Measurements from ENCODE around the gene PPAT. TPM values are rescaled to one million over a fixed set of nuclear protein-coding genes. Genes with fewer than 3 reads are reported as not detected.

PPAT gene
- total RNA-seq, 1 experiment from 2014 or later = 35.9 TPM

GRCh38 chr4:56360071-56360470 lies 75.3 kb downstream of the PPAT start:
- CTCF ChIA-PET = no interaction called here
- Histone ChIP-seq H3K4me2 (ENCODE audit: low read length) (no peak overlapping the region), H3K36me3 (ENCODE audit: low read depth, low read length) (no peaks in the 10 kb centered on the region), H3K79me2 (ENCODE audit: low read length) (no peaks in the 10 kb centered on the region), H4K20me1 (ENCODE audit: low read length) (no peaks in the 10 kb centered on the region), H3K4me1 (ENCODE audit: insufficient read depth, low read length) (no peaks in the 10 kb centered on the region), H3K9ac (ENCODE audit: low read length) (no peak overlapping the region), H3K4me3 (ENCODE audit: low read length) (no peak overlapping the region), H3K9me3 (ENCODE audit: low read length) (no peaks in the 10 kb centered on the region), H2AFZ (ENCODE audit: low read length) (no peak overlapping the region), H3K27me3 (ENCODE audit: low read length) (no peaks in the 10 kb centered on the region), H3F3A (ENCODE audit: low read length, unreplicated experiment) (no peaks in the 10 kb centered on the region), H3K9me2 (replicated peaks; ENCODE audit: low read length) (no peaks in the 10 kb centered on the region), H3K27ac (ENCODE audit: low read length) (no peak overlapping the region)
- DNase-seq (no peak), ATAC-seq (no peak)
- POLR2A ChIA-PET (ENCODE audit: unreplicated experiment) = no interaction called here
- TF ChIP-seq CTCF (conservative IDR thresholded peaks at IDR 0.05; ENCODE audit: low read depth, low read length) (no peak), EZH2phosphoT487 (IDR thresholded peaks at IDR 0.05; ENCODE audit: borderline replicate concordance, low read length) (no peak), EZH2 (IDR thresholded peaks at IDR 0.05; ENCODE audit: low read length, unreplicated experiment) (no peak)
- intact Hi-C loops (cut with micrococcal nuclease) = no loop called here
- BruUV-seq (replicated peaks) = no TSS peak

DNA sequence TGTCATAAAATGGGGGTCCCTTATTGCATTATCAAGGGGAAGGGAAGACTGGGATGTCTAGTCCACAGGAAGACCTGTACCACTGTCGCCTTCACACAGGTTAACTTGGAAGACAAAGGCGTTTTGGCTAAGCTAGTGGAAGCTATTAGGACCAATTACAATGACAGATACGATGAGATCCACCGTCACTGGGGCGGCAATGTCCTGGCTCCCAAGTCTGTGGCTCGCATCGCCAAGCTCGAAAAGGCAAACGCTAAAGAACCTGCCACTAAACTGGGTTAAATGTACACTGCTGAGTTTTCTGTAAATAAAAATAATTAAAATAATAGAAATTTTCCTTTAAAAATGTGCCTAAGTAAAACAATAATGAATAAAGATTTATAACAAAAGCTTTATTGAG lies 78.8 kb downstream of the PPAT start:
- DNase-seq (no peak), ATAC-seq (no peak)
- H3K36me3 ChIP-seq (ENCODE audit: low read depth, low read length) = no peaks in the 10 kb centered on the region
- H3K27ac ChIP-seq (ENCODE audit: low read length) = no peak overlapping the region
- BruUV-seq (replicated peaks) = no TSS peak
- ChIA-PET CTCF (no interaction called here), POLR2A (ENCODE audit: unreplicated experiment) (no interaction called here)
- no peaks in the 10 kb centered on the region for H3K79me2 ChIP-seq (ENCODE audit: low read length)
- no peaks in the 10 kb centered on the region for H4K20me1 ChIP-seq (ENCODE audit: low read length)
- H2AFZ ChIP-seq (ENCODE audit: low read length) = no peak overlapping the region
- no peak overlapping the region for H3K9ac ChIP-seq (ENCODE audit: low read length)
- no peaks in the 10 kb centered on the region for H3F3A ChIP-seq (ENCODE audit: low read length, unreplicated experiment)
- no peaks in the 10 kb centered on the region for H3K4me1 ChIP-seq (ENCODE audit: insufficient read depth, low read length)
- TF ChIP-seq EZH2 (IDR thresholded peaks at IDR 0.05; ENCODE audit: low read length, unreplicated experiment) (no peak), EZH2phosphoT487 (IDR thresholded peaks at IDR 0.05; ENCODE audit: borderline replicate concordance, low read length) (no peak), CTCF (conservative IDR thresholded peaks at IDR 0.05; ENCODE audit: low read depth, low read length) (no peak)
- H3K9me3 ChIP-seq (ENCODE audit: low read length) = no peaks in the 10 kb centered on the region
- H3K27me3 ChIP-seq (ENCODE audit: low read length) = no peaks in the 10 kb centered on the region
- H3K9me2 ChIP-seq (replicated peaks; ENCODE audit: low read length) = no peaks in the 10 kb centered on the region
- intact Hi-C loops (cut with micrococcal nuclease) = no loop called here
- H3K4me3 ChIP-seq (ENCODE audit: low read length) = no peak overlapping the region
- H3K4me2 ChIP-seq (ENCODE audit: low read length) = no peak overlapping the region

DNA sequence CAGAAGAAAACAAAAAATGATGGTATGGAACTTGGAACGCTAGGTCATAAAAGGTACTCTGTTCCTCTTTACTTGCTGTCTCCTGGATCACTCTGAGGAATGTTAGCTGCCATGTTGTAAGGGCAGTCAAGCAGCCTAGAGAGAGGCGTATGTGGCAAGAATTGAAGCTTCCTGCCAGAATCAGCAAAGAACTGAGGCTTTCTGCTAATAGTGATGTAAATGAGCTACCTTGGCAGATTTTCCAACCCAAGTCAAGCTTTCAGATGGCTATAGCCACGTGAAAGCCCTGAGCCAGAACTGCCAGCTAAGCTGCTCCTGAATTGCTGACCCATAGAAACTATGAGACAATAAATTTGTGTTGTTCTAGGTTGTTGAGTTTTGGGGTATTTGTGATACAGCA lies 86.8 kb downstream of the PPAT start:
- intact Hi-C loops (cut with micrococcal nuclease) = no loop called here
- Histone ChIP-seq H3K79me2 (ENCODE audit: low read length) (no peaks in the 10 kb centered on the region), H3K9me2 (replicated peaks; ENCODE audit: low read length) (no peaks in the 10 kb centered on the region), H3K4me3 (ENCODE audit: low read length) (no peak overlapping the region), H3K27ac (ENCODE audit: low read length) (no peak overlapping the region), H3K9ac (ENCODE audit: low read length) (no peak overlapping the region), H3F3A (ENCODE audit: low read length, unreplicated experiment) (no peaks in the 10 kb centered on the region), H2AFZ (ENCODE audit: low read length) (no peak overlapping the region), H3K4me1 (ENCODE audit: insufficient read depth, low read length) (no peaks in the 10 kb centered on the region), H3K4me2 (ENCODE audit: low read length) (no peak overlapping the region), H3K9me3 (ENCODE audit: low read length) (no peaks in the 10 kb centered on the region), H4K20me1 (ENCODE audit: low read length) (no peaks in the 10 kb centered on the region), H3K27me3 (ENCODE audit: low read length) (no peaks in the 10 kb centered on the region), H3K36me3 (ENCODE audit: low read depth, low read length) (peaks cover 9% of the 10 kb centered on the region; the same call in 1 of the 2 replicates)
- ChIA-PET CTCF (no interaction called here), POLR2A (ENCODE audit: unreplicated experiment) (no interaction called here)
- BruUV-seq (replicated peaks) = no TSS peak
- ATAC-seq (no peak), DNase-seq (no peak)
- TF ChIP-seq EZH2phosphoT487 (IDR thresholded peaks at IDR 0.05; ENCODE audit: borderline replicate concordance, low read length) (no peak), EZH2 (IDR thresholded peaks at IDR 0.05; ENCODE audit: low read length, unreplicated experiment) (no peak), CTCF (conservative IDR thresholded peaks at IDR 0.05; ENCODE audit: low read depth, low read length) (no peak)
